Measurements from ENCODE around the gene TBCCD1.
"Not testable (repeated sequence)": the region's sequence is repeated elsewhere in the genome, so short reads cannot be mapped to it uniquely, and the experiment has no call there.

TBCCD1 gene

GRCh38 chr3:186551387-186551786, 15.8 kb downstream of the TBCCD1 start:
- no peak for DNase-seq

GRCh38 chr3:186549497-186549896, 17.6 kb downstream of the TBCCD1 start:
- no peak for DNase-seq

- no peak for DNase-seq
Measured at GRCh38 chr3:186544281-186544680, 22.9 kb downstream of the TBCCD1 start, which contains the start of gene CRYGS. Gene CRYGS (minus strand): TSS chr3:186544380. CDS start chr3:186544326, 54 bp downstream.

GRCh38 chr3:186540835-186541226, 26.3 kb downstream of the TBCCD1 start:
- DNase-seq, result no peak

GRCh38 chr3:186540221-186540834, 26.8 kb downstream of the TBCCD1 start:
- DNase-seq, result peak; percentile 37 to 86

- DNase-seq, result no peak
Measured at GRCh38 chr3:186538779-186539178, 28.4 kb downstream of the TBCCD1 start.

GRCh38 chr3:186536883-186537844, 30.0 kb downstream of the TBCCD1 start:
- peak; percentile 22 to 30 for DNase-seq

GRCh38 chr3:186534113-186534669, 32.9 kb downstream of the TBCCD1 start:
- DNase-seq, result peak; percentile 82 to 83

- peak in 1 of 2 donors; percentile 41 for DNase-seq
Measured at GRCh38 chr3:186532598-186533072, 34.5 kb downstream of the TBCCD1 start.

- not testable (repeated sequence) for DNase-seq
Measured at GRCh38 chr3:186531694-186532093, 35.4 kb downstream of the TBCCD1 start.

- DNase-seq, result no peak
Measured at GRCh38 chr3:186530415-186530814, 36.7 kb downstream of the TBCCD1 start.

- no peak for DNase-seq
Measured at GRCh38 chr3:186529201-186529999, 37.7 kb downstream of the TBCCD1 start.

GRCh38 chr3:186526256-186526606, 40.9 kb downstream of the TBCCD1 start:
- DNase-seq, result no peak

GRCh38 chr3:186525369-186526255, 41.5 kb downstream of the TBCCD1 start:
- DNase-seq, result no peak

- no peak for DNase-seq
Measured at GRCh38 chr3:186524616-186525015, 42.5 kb downstream of the TBCCD1 start.

GRCh38 chr3:186523434-186523833, 43.7 kb downstream of the TBCCD1 start:
- DNase-seq, result no peak

- no peak for DNase-seq
Measured at GRCh38 chr3:186523022-186523421, 44.1 kb downstream of the TBCCD1 start.

GRCh38 chr3:186520957-186521842, 45.9 kb downstream of the TBCCD1 start:
- no peak for DNase-seq

GRCh38 chr3:186520431-186520830, 46.7 kb downstream of the TBCCD1 start:
- no peak for DNase-seq

GRCh38 chr3:186519021-186519658, 48.0 kb downstream of the TBCCD1 start:
- peak in 1 of 2 donors; percentile 60 for DNase-seq

All from inflammatory macrophage treated with lipopolysaccharide for 1 hour (primary cell).